H1 (cell line): ENCODE results near the gene CTBP2. TPM values are rescaled to one million over a fixed set of nuclear protein-coding genes. Genes with fewer than 3 reads are reported as not detected.

Source experiments
- CTCF ChIA-PET: fragments of 300-600 bp; sonication (Branson Sonifier 250); formaldehyde crosslinking; loops from one replicate; lab custom pipeline; 2021; ENCODE audit not compliant: partially characterized antibody; lab: Charles Lee
- POLR2A ChIA-PET: fragments of 300-600 bp; sonication (Branson Sonifier 250); formaldehyde crosslinking; loops from one replicate; lab custom pipeline; 2021; ENCODE audit warnings: inconsistent platforms; ENCODE audit not compliant: partially characterized antibody; lab: Charles Lee
- DNase-seq, 2 experiments: peaks; one replicate each; pipeline versions ENCODE4 v3.0.0 to v3.0.0-alpha.2; 2010 to 2022; ENCODE audit warnings: low spot score in 2 of 2, low read depth in 1 of 2, mixed read lengths in 1 of 2
- FAIRE-seq: peaks from 2 replicates; lab custom pipeline; 2011; peaks lifted over from hg19 to GRCh38; lab: Jason Lieb, UNC
- H2AFZ ChIP-seq: 2 replicates; pipeline ENCODE4 v1.8.1; 2012; ENCODE audit warnings: low read length, inconsistent platforms
- H2AK5ac ChIP-seq: 2 replicates; pipeline ENCODE4 v1.6.1; 2013; ENCODE audit warnings: low read depth, low read length
- H2BK120ac ChIP-seq: replicated peaks from 2 replicates; pipeline ENCODE3; 2013; ENCODE audit warnings: low read depth, low read length, inconsistent platforms
- H2BK12ac ChIP-seq: 2 replicates; pipeline ENCODE4 v1.6.1; 2013; ENCODE audit warnings: low read depth, low read length
- H2BK15ac ChIP-seq: 2 replicates; pipeline ENCODE4 v1.6.1; 2013; ENCODE audit warnings: low read length
- H2BK20ac ChIP-seq: 2 replicates; pipeline ENCODE4 v1.6.1; 2013; ENCODE audit warnings: low read length
- H2BK5ac ChIP-seq: 2 replicates; pipeline ENCODE4 v1.6.1; 2013; ENCODE audit warnings: low read depth, low read length
- H3K14ac ChIP-seq: 2 replicates; pipeline ENCODE4 v1.6.1; 2013; ENCODE audit warnings: inconsistent platforms; ENCODE audit not compliant: insufficient read length
- H3K18ac ChIP-seq: 2 replicates; pipeline ENCODE4 v1.6.1; 2013; ENCODE audit warnings: low read length; ENCODE audit errors: extremely low read depth
- H3K23ac ChIP-seq: 2 replicates; pipeline ENCODE4 v1.6.1; 2013; ENCODE audit warnings: inconsistent platforms; ENCODE audit not compliant: insufficient read length
- H3K23me2 ChIP-seq: 2 replicates; pipeline ENCODE4 v1.6.1; 2013; ENCODE audit warnings: low read depth, low read length
- H3K27ac ChIP-seq: 2 replicates; pipeline ENCODE4 v1.6.1; 2011; ENCODE audit warnings: low read depth, low read length, inconsistent platforms
- H3K27me3 ChIP-seq, 4 experiments: replicated peaks in 1 of 4; 1 replicate in 1 of 4; 2 replicates in 3 of 4; pipeline versions ENCODE4 v1.6.1 to v1.8.1; 2011 to 2013; ENCODE audit warnings: low read length in 3 of 4, mild to moderate bottlenecking in 3 of 4, inconsistent platforms in 2 of 4, mixed read lengths in 2 of 4, moderate library complexity in 1 of 4; ENCODE audit not compliant: control insufficient read depth in 3 of 4, insufficient read depth in 3 of 4; ENCODE audit errors: extremely low read depth in 1 of 4
- H3K36me3 ChIP-seq, 4 experiments: 2 replicates each; pipeline versions ENCODE4 v1.6.1 to v1.8.1; 2011 to 2013; ENCODE audit warnings: mild to moderate bottlenecking in 4 of 4, low read length in 3 of 4, moderate library complexity in 2 of 4, control low read depth in 1 of 4, inconsistent platforms in 1 of 4; ENCODE audit not compliant: insufficient read depth in 4 of 4, control insufficient read depth in 2 of 4
- H3K4ac ChIP-seq: replicated peaks from 2 replicates; pipeline ENCODE3; 2013; ENCODE audit warnings: low read length, low read depth, mixed read lengths, inconsistent platforms; ENCODE audit not compliant: insufficient read length
- H3K4me1 ChIP-seq, 4 experiments: replicated peaks in 1 of 4; 1 replicate in 1 of 4; 2 replicates in 3 of 4; pipeline versions ENCODE4 v1.6.1 to v1.8.1; 2011 to 2013; ENCODE audit warnings: low read length in 3 of 4, inconsistent platforms in 2 of 4, mixed read lengths in 1 of 4; ENCODE audit not compliant: insufficient read depth in 4 of 4, control insufficient read depth in 3 of 4
- H3K4me2 ChIP-seq, 2 experiments: 2 replicates each; pipeline versions ENCODE4 v1.6.1 to v1.8.1; 2011 to 2013; ENCODE audit warnings: low read depth in 2 of 2, low read length in 2 of 2, control low read depth in 1 of 2, inconsistent platforms in 1 of 2, mild to moderate bottlenecking in 1 of 2; ENCODE audit not compliant: insufficient read depth in 1 of 2
- H3K4me3 ChIP-seq, 4 experiments: fragments of 200-600, 300-600 bp in 1 of 4; sonication (generic), shearing (Covaris generic), sonication (Bioruptor Twin) in 1 of 4; 2 replicates each; pipeline versions ENCODE4 v1.5.1 to v1.8.1; 2011 to 2016; ENCODE audit warnings: low read length in 4 of 4, low read depth in 3 of 4, control low read depth in 2 of 4, inconsistent platforms in 2 of 4, mild to moderate bottlenecking in 2 of 4, mixed read lengths in 1 of 4, moderate library complexity in 1 of 4; ENCODE audit not compliant: insufficient read depth in 2 of 4; ENCODE audit errors: extremely low read depth in 1 of 4
- H3K56ac ChIP-seq: replicated peaks from 2 replicates; pipeline ENCODE3; 2013; ENCODE audit warnings: low read depth, mild to moderate bottlenecking, mixed read lengths, low read length, inconsistent platforms; ENCODE audit not compliant: insufficient read length
- H3K79me1 ChIP-seq: 2 replicates; pipeline ENCODE4 v1.6.1; 2013; ENCODE audit warnings: low read depth, low read length, control low read depth
- H3K79me2 ChIP-seq, 2 experiments: 2 replicates each; pipeline versions ENCODE4 v1.6.1 to v1.8.1; 2012 to 2013; ENCODE audit warnings: low read length in 2 of 2, mild to moderate bottlenecking in 2 of 2, inconsistent platforms in 1 of 2; ENCODE audit not compliant: insufficient read depth in 2 of 2, control insufficient read depth in 1 of 2
- H3K9ac ChIP-seq, 4 experiments: replicated peaks in 1 of 4; 1 replicate in 1 of 4; 2 replicates in 3 of 4; pipeline versions ENCODE4 v1.6.1 to v1.8.1; 2011 to 2013; ENCODE audit warnings: low read depth in 3 of 4, low read length in 3 of 4, control low read depth in 2 of 4, mild to moderate bottlenecking in 2 of 4, moderate library complexity in 2 of 4, inconsistent platforms in 1 of 4; ENCODE audit errors: extremely low read depth in 1 of 4
- H3K9me3 ChIP-seq, 2 experiments: 2 replicates each; pipeline versions ENCODE4 v1.6.1 to v1.8.1; 2012 to 2013; ENCODE audit warnings: mild to moderate bottlenecking in 2 of 2, moderate library complexity in 2 of 2, control low read depth in 1 of 2, inconsistent platforms in 1 of 2, low read depth in 1 of 2, low read length in 1 of 2, mixed read lengths in 1 of 2; ENCODE audit not compliant: insufficient read depth in 2 of 2
- H4K20me1 ChIP-seq, 2 experiments: replicated peaks in 1 of 2; 2 replicates each; pipeline versions ENCODE3 to v1.8.1; 2011 to 2013; ENCODE audit warnings: inconsistent platforms in 2 of 2, low read length in 2 of 2, mild to moderate bottlenecking in 1 of 2; ENCODE audit not compliant: insufficient read depth in 2 of 2, control insufficient read depth in 1 of 2
- H4K5ac ChIP-seq: 2 replicates; pipeline ENCODE4 v1.6.1; 2013; ENCODE audit warnings: low read length, low read depth, mixed read lengths, inconsistent platforms; ENCODE audit not compliant: insufficient read length
- H4K8ac ChIP-seq: 2 replicates; pipeline ENCODE4 v1.8.0; 2013; ENCODE audit warnings: mild to moderate bottlenecking, moderate library complexity, low read length, inconsistent platforms; ENCODE audit not compliant: insufficient read depth; ENCODE audit errors: extremely low read depth
- H4K91ac ChIP-seq: replicated peaks from 2 replicates; pipeline ENCODE3; 2013; ENCODE audit warnings: low read length, mixed read lengths, inconsistent platforms; ENCODE audit not compliant: insufficient read length
- HDAC2 ChIP-seq, 2 experiments: fragments of 300-600 bp in 1 of 2; sonication (generic) in 1 of 2; IDR thresholded peaks; 2 replicates each; pipeline ENCODE4 v1.6.1; 2011 to 2012; ENCODE audit warnings: low read depth in 2 of 2, low read length in 2 of 2, mild to moderate bottlenecking in 2 of 2, moderate library complexity in 2 of 2, borderline replicate concordance in 1 of 2, inconsistent platforms in 1 of 2
- JUN ChIP-seq: IDR thresholded peaks from 2 replicates; pipeline ENCODE4 v1.6.1; 2011; ENCODE audit warnings: low read depth, mild to moderate bottlenecking, improper control_type of control experiment, low read length
- KDM4A ChIP-seq: IDR thresholded peaks from one replicate; pipeline ENCODE4 v1.7.1; 2012; ENCODE audit warnings: low read depth, mild to moderate bottlenecking, moderate library complexity, low read length, inconsistent platforms; ENCODE audit not compliant: severe bottlenecking
- POLR2AphosphoS5 ChIP-seq: IDR thresholded peaks from 2 replicates; pipeline ENCODE4 v1.6.1; 2011; ENCODE audit warnings: low read depth, low read length
- RFX5 ChIP-seq: IDR thresholded peaks from 2 replicates; pipeline ENCODE4 v1.6.1; 2011; ENCODE audit warnings: low read depth, low read length, improper control_type of control experiment, borderline replicate concordance
- SIN3A ChIP-seq, 2 experiments: IDR thresholded peaks in 1 of 2; conservative IDR thresholded peaks in 1 of 2; 2 replicates each; pipeline ENCODE4 v1.6.1; 2011 to 2012; ENCODE audit warnings: low read length in 2 of 2, improper control_type of control experiment in 1 of 2, low read depth in 1 of 2, mild to moderate bottlenecking in 1 of 2
- SP4 ChIP-seq: IDR thresholded peaks from 2 replicates; pipeline ENCODE4 v1.6.1; 2012; ENCODE audit warnings: low read length, inconsistent platforms
- SRF ChIP-seq: IDR thresholded peaks from 2 replicates; pipeline ENCODE4 v1.6.1; 2011; ENCODE audit warnings: mild to moderate bottlenecking, low read depth, low read length, moderate library complexity
- TAF1 ChIP-seq: IDR thresholded peaks from 2 replicates; pipeline ENCODE4 v1.6.1; 2011; ENCODE audit warnings: mild to moderate bottlenecking, low read depth, low read length
- TEAD4 ChIP-seq: IDR thresholded peaks from 2 replicates; pipeline ENCODE4 v1.6.1; 2012; ENCODE audit warnings: low read depth, low read length, inconsistent platforms, mixed read lengths
- YY1 ChIP-seq: IDR thresholded peaks from 2 replicates; pipeline ENCODE4 v1.6.1; 2011; ENCODE audit warnings: low read depth, mild to moderate bottlenecking, low read length
- WGBS, 2 experiments: shearing (Covaris generic) in 1 of 2; methylation state at CpG; one replicate each; pipeline versions ENCODE4 v1.1.6 to v1.1.7; 2013 to 2015; ENCODE audit warnings: low lambda C conversion rate in 2 of 2, mixed read lengths in 2 of 2, inconsistent platforms in 1 of 2, low coverage in 1 of 2, missing lambda C conversion rate in 1 of 2; ENCODE audit not compliant: insufficient replicate concordance in 2 of 2, insufficient coverage in 1 of 2, insufficient read length in 1 of 2; ENCODE audit errors: extremely low coverage in 1 of 2, missing lambda C conversion rate in 1 of 2; 5-methylcytosine and 5-hydroxymethylcytosine counted together
- polyA plus RNA-seq, 7 experiments: library from polyadenylated mRNA; depleted of rRNA in 3 of 7; stranded (reverse) in 5 of 7; unstranded in 2 of 7; fragments of >200 nt in 5 of 7; fragments of 200-250 nt in 2 of 7; gene quantifications; 1 replicate in 5 of 7; 2 replicates in 1 of 7; 4 replicates in 1 of 7; pipeline versions ENCODE4 v1.2.1 to v1.2.3, GENCODE V29; 2011 to 2013; ENCODE audit warnings: missing spikeins in 2 of 7, mixed read lengths in 2 of 7
- total RNA-seq: library from RNA; stranded (reverse); fragmentation: NEBNext Ultra II Directional; extraction: Animal tissue kit (Norgen Biotek cat#: 25700); gene quantifications from 2 replicates; pipeline ENCODE4 v1.2.1, GENCODE V29; 2021
- TF ChIP-seq, protein P1 (sequence below): IDR thresholded peaks from 2 replicates; pipeline ENCODE4 v1.6.1; 2012; ENCODE audit warnings: inconsistent platforms

Gene CTBP2
- total and polyA plus RNA-seq, 2 of the 8 experiments (the other 6 are each of a cell fraction or from before 2014, with no cell fraction given) = 208 to 221 TPM

- H3K79me2 ChIP-seq = peaks cover 27 to 98% of the 10 kb centered on the region in 2 experiments
- no peaks in the 10 kb centered on the region for H3K9me3 ChIP-seq
- no peak overlapping the region for H3K18ac ChIP-seq
- DNase-seq (no peak), FAIRE-seq (no peak)
- H3K56ac ChIP-seq = no peak overlapping the region
- 91% methylated on average over 15 of the region's 15 CpGs; no CpG with 5 or more reads in 1 of the 2 experiments for WGBS, 2 experiments
- H3K27me3 ChIP-seq = no peaks in the 10 kb centered on the region
- H2BK120ac ChIP-seq = no peak overlapping the region
- peaks cover 6 to 48% (median 19%) of the 10 kb centered on the region in 4 experiments; a peak in 7 of 8 replicates for H3K36me3 ChIP-seq
- ChIA-PET CTCF (interaction anchor here (0.6 to 1.6 kb wide), 5 partner anchors 13 to 84 kb away, joined by 3 to 5 read pairs (median 4); no protein-coding TSS in a partner anchor), POLR2A (interaction anchor here (1.3 to 1.7 kb wide), 2 partner anchors 14 to 19 kb away, joined by 4 to 9 read pairs; no protein-coding TSS in a partner anchor)
- H3K4me1 ChIP-seq = peaks cover 0 to 2% (median under 1%) of the 10 kb centered on the region in 4 experiments; a peak in 3 of 7 replicates
- peaks cover 35% of the 10 kb centered on the region for H3K79me1 ChIP-seq
- H4K91ac ChIP-seq = no peak overlapping the region
- peaks cover 40 to 54% of the 10 kb centered on the region in 2 experiments for H4K20me1 ChIP-seq
- no peak overlapping the region for H2BK12ac ChIP-seq
- no peak overlapping the region for H3K14ac ChIP-seq
- no peaks in the 10 kb centered on the region for H3K23me2 ChIP-seq
- no peak overlapping the region; the same call in 1 of the 2 replicates for H2BK5ac ChIP-seq
- no peak overlapping the region for H3K4ac ChIP-seq
- no peak overlapping the region for H3K9ac ChIP-seq
- no peak overlapping the region for H2AK5ac ChIP-seq
- H2BK20ac ChIP-seq = no peak overlapping the region
- no peak overlapping the region for H2BK15ac ChIP-seq
- no peak overlapping the region for H4K5ac ChIP-seq
- no peak overlapping the region for H3K4me2 ChIP-seq
- H3K23ac ChIP-seq = no peak overlapping the region
- H3K27ac ChIP-seq = no peak overlapping the region
- no peak overlapping the region; the same call in 1 of the 2 replicates for H4K8ac ChIP-seq
- H3K4me3 ChIP-seq = no peak overlapping the region
- no peak overlapping the region for H2AFZ ChIP-seq
- TF ChIP-seq TAF1 = no peak
- no peak for TF ChIP-seq RFX5
- TF ChIP-seq SRF = no peak
- no peak for TF ChIP-seq POLR2AphosphoS5
- TF ChIP-seq, protein P1, sequence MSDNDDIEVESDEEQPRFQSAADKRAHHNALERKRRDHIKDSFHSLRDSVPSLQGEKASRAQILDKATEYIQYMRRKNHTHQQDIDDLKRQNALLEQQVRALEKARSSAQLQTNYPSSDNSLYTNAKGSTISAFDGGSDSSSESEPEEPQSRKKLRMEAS = no peak
- TF ChIP-seq TEAD4 = no peak
- TF ChIP-seq SP4 = no peak
- TF ChIP-seq KDM4A = no peak
- TF ChIP-seq JUN = no peak
- no peak for TF ChIP-seq SIN3A (conservative IDR thresholded peaks at IDR 0.05 in 1 of 2, IDR thresholded peaks at IDR 0.05 in 1 of 2; ENCODE audit: low read depth in 1 of 2, low read length in 2 of 2)
- TF ChIP-seq HDAC2 (IDR thresholded peaks at IDR 0.05; ENCODE audit: borderline replicate concordance in 1 of 2, low read depth in 2 of 2, low read length in 2 of 2) = no peak
- TF ChIP-seq YY1 = no peak
These were observed 84.1 kb downstream of the CTBP2 start for GRCh38 chr10:125076121-125076825.
